HG02943 (cell line): ENCODE measurements around the gene ZNF253.
"Not testable (repeated sequence)": the region's sequence is repeated elsewhere in the genome, so short reads cannot be mapped to it uniquely, and the experiment has no call there.

Experiments used
- ATAC-seq: cut with Tn5 transposase; IDR thresholded peaks from one replicate; pipeline ENCODE4 v1.9.1; 2021; ENCODE audit warnings: mild to moderate bottlenecking, low read depth, moderate library complexity; ENCODE audit not compliant: unreplicated experiment

The ZNF253 gene

GRCh38 chr19:19865750-19866610, at the start of gene ZNF253:
TSS of gene ZNF253 (plus strand) at chr19:19865882. CDS start at chr19:19865997, 115 bp downstream.
- ATAC-seq: peak; percentile 94

GRCh38 chr19:19816679-19817078, 49.0 kb upstream of the ZNF253 start:
- no peak for ATAC-seq

- no peak for ATAC-seq
Measured at GRCh38 chr19:19817357-19817756, 48.3 kb upstream of the ZNF253 start.

- ATAC-seq: no peak
Measured at GRCh38 chr19:19820774-19821320, 44.8 kb upstream of the ZNF253 start.

GRCh38 chr19:19821366-19821951, 44.2 kb upstream of the ZNF253 start, which contains the start of gene ZNF506:
TSS of gene ZNF506 (minus strand) at chr19:19821750. CDS start at chr19:19821603, 147 bp downstream.
- peak; percentile 88 for ATAC-seq

GRCh38 chr19:19821976-19822375, 43.7 kb upstream of the ZNF253 start:
- ATAC-seq: not testable (repeated sequence)

GRCh38 chr19:19823916-19824315, 41.8 kb upstream of the ZNF253 start:
- no peak for ATAC-seq

- ATAC-seq: no peak
Measured at GRCh38 chr19:19826875-19827274, 38.8 kb upstream of the ZNF253 start.

- ATAC-seq: no peak
Measured at GRCh38 chr19:19835560-19836038, 30.1 kb upstream of the ZNF253 start.

- ATAC-seq: no peak
Measured at GRCh38 chr19:19847781-19848180, 17.9 kb upstream of the ZNF253 start.

GRCh38 chr19:19849056-19849455, 16.6 kb upstream of the ZNF253 start:
- no peak for ATAC-seq

GRCh38 chr19:19851740-19852139, 13.9 kb upstream of the ZNF253 start:
- not testable (repeated sequence) for ATAC-seq

- no peak for ATAC-seq
Measured at GRCh38 chr19:19858751-19859150, 6.9 kb upstream of the ZNF253 start.

- ATAC-seq: no peak
Measured at GRCh38 chr19:19860756-19861390, 4.8 kb upstream of the ZNF253 start.

- ATAC-seq: no peak
Measured at GRCh38 chr19:19866611-19867248, 1.0 kb downstream of the ZNF253 start.

- not testable (repeated sequence) for ATAC-seq
Measured at GRCh38 chr19:19870086-19870485, 4.4 kb downstream of the ZNF253 start.

- ATAC-seq: no peak
Measured at GRCh38 chr19:19871932-19872331, 6.2 kb downstream of the ZNF253 start.

GRCh38 chr19:19873381-19873780, 7.7 kb downstream of the ZNF253 start:
- ATAC-seq: no peak

- ATAC-seq: no peak
Measured at GRCh38 chr19:19877724-19878123, 12.0 kb downstream of the ZNF253 start.

- ATAC-seq: no peak
Measured at GRCh38 chr19:19884583-19884982, 18.9 kb downstream of the ZNF253 start.
